Measurements from ENCODE around the gene SNX22. TPM values are rescaled to one million over a fixed set of nuclear protein-coding genes. Genes with fewer than 3 reads are reported as not detected.

Gene SNX22
- total and polyA plus RNA-seq, 9 of the 15 experiments (the other 6 are each of a cell fraction or from before 2014, with no cell fraction given) = 0.91 to 3.0 (median 2.0) TPM

GRCh38 chr15:64161688-64162477 is 10.4 kb downstream of the SNX22 start (continued):
- TF ChIP-seq ZBTB43 (CRISPR knock-in tag; IDR thresholded peaks at IDR 0.05) (no peak), ZNF354B (CRISPR knock-in tag; IDR thresholded peaks at IDR 0.05) (no peak), MLLT1 (IDR thresholded peaks at IDR 0.05) (no peak), CBX2 (IDR thresholded peaks at IDR 0.05; ENCODE audit: insufficient read depth, low read length, poor library complexity, severe bottlenecking) (no peak), ZBTB11 (CRISPR knock-in tag; IDR thresholded peaks at IDR 0.05) (no peak), CCAR2 (IDR thresholded peaks at IDR 0.05; ENCODE audit: low read depth, low read length) (no peak), PCBP1 (IDR thresholded peaks at IDR 0.05; ENCODE audit: low read depth, low read length, poor library complexity, severe bottlenecking) (no peak), SAFB2 (IDR thresholded peaks at IDR 0.05; ENCODE audit: borderline replicate concordance, low read depth, low read length, severe bottlenecking) (no peak)

Measured in K562 (cell line).